M059J (cell line): ENCODE data around the gene C16orf87. TPM values are rescaled to one million over a fixed set of nuclear protein-coding genes. Genes with fewer than 3 reads are reported as not detected.
"Not testable (repeated sequence)": the region's sequence is repeated elsewhere in the genome, so short reads cannot be mapped to it uniquely, and the experiment has no call there.

Source experiments
- DNase-seq: peaks from one replicate; pipeline ENCODE4 v3.0.0-alpha.2; 2012; ENCODE audit warnings: low read depth
- total RNA-seq: library from RNA; depleted of rRNA; stranded (reverse); fragments of >200 nt; shearing (Covaris generic); gene quantifications from 2 replicates; pipeline ENCODE4 v1.2.3, GENCODE V29; 2014; rRNA removed

C16orf87 gene
- 19.7 and 21.6 TPM in 2 replicates for total RNA-seq

DNA sequence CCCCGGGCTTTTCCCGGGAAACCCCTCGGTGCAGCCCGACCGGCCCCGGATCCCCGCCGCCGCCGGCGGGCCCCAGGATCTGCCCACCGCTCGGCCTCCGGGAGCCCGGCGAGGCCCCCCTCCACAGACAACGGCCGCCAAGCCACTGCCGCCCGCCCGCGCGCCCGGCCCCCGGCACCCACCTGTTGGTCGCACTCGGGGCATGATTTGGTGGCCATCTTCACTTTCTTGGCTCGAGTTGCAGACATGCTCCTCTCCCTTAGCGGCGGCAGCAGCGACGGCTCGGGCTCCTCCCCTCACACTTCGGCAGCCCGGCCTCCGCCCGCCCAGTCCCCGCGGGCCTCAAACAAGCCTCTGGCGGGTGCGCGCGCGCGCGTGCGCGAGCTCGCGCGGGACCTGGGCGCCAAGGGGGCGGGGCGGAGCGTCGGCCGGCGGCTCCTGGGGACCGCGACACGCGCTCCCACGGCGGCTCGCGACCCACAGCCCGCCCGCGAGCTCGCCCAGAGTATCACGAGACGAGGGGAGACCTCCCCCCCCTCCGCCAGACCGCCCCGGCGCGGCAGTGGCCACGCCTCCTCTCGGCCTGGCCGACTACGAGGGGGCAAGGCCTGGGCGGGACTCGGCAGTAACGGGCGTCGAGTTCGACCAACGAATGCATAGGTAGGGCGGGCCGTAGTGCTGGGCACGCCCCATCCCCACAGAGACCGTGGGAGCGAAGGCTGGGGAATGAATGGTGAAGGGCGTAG lies at the start of gene C16orf87:
TSS of gene C16orf87 (minus strand) at position 279 of the 746 bp plus-strand sequence. CDS start at position 248, 31 bp downstream.
- peak; percentile 89 for DNase-seq

DNA sequence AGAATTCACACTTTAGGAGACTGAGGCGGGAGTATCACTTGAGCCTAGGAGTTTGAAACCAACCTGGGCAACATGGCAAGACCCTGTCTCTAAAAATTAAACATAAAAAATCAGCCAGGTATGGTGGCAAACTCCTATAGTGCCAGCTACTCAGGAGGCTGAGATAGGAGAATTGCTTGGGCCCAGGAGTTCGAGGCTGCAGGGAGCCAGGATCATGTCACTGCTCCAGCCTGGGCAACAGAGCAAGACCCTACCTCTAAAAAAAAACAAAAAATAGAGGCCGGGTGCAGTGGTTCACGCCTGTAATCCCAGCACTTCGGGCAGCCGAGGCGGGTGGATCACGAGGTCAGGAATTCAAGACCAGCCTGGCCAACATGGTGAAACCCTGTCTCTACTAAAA lies 44.3 kb upstream of the C16orf87 start:
- no peak for DNase-seq

GRCh38 chr16:46873201-46873600 lies 42.2 kb upstream of the C16orf87 start:
- no peak for DNase-seq

DNA sequence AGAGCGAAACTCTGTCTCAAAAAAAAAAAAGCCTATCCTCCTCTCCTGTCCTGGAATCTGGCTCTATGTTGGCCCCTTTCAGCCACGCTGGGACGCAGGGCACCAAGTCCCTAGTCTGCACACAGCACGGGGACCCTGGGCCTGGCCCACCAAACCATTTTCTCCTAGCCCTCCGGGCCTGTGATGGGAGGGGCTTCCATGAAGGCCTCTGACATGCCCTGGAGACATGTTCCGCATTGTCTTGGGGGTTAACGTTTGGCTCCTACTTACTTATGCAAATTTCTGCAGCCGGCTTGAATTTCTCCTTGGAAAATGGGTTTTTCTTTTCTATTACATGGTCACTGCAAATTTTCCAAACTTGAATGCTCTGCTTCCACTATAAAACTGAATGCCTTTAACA lies 40.6 kb upstream of the C16orf87 start:
- no peak for DNase-seq

- DNase-seq = not testable (repeated sequence)
Measured at GRCh38 chr16:46868891-46869290, 37.9 kb upstream of the C16orf87 start.

- not testable (repeated sequence) for DNase-seq
Measured at GRCh38 chr16:46867486-46867885, 36.5 kb upstream of the C16orf87 start.

GRCh38 chr16:46866286-46866685 lies 35.3 kb upstream of the C16orf87 start:
- no peak for DNase-seq

GRCh38 chr16:46862555-46863447 lies 31.8 kb upstream of the C16orf87 start:
- peak; percentile 61 for DNase-seq

DNA sequence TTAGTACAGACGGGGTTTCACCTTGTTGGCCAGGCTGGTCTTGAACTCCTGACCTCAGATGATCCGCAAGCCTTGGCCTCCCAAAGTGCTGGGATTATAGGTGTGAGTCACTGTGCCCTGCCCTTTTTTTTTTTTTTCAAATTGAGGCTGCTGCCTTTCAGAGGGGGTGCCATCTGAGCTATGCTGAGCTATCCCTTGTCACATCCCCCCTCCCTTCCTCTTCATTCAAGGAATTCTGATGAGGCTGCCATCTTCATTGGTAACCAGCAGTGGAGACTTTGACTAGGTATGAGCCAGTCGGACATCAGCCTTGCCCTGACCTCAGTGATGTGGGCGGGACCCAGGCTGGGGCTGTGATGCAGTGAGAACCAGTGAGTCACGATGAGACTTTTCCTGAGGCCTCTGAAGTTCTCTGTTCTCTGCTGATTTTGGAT lies 28.8 kb upstream of the C16orf87 start:
- DNase-seq = peak; percentile 97

- DNase-seq = no peak
Measured at GRCh38 chr16:46858151-46858550, 27.2 kb upstream of the C16orf87 start.

DNA sequence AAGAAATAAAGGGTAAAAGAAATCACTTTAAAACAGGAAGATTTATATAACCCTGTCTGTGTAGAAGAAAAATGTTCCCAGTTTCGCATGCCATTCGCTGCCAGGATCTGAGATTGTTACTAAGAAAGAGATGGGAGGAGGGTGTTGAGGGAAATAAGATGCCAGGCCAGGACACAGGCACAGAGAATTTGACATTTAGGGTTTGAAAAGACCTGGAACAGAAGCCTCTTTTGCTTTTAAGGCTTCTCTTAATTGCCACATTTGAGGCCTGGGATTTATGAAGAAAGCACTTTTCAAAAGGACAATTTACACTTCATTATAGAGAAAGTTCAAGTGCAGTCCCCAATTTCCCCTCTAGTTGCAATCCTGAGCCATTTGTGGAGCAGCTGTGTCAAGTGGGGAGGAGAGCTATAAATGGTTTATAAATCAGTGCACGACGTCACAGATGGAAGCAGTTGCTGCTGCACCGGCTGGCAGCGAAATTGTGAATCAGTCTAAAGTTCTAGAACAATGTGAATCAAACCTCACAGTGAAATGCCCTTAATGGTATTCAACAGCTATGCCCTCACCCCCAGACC lies 26.5 kb upstream of the C16orf87 start:
- DNase-seq = peak; percentile 65

- no peak for DNase-seq
Measured at GRCh38 chr16:46855389-46855788, 24.4 kb upstream of the C16orf87 start.

- no peak for DNase-seq
Measured at GRCh38 chr16:46854846-46855245, 23.9 kb upstream of the C16orf87 start.

- DNase-seq = peak; percentile 63
Measured at GRCh38 chr16:46853713-46854443, 22.9 kb upstream of the C16orf87 start.

DNA sequence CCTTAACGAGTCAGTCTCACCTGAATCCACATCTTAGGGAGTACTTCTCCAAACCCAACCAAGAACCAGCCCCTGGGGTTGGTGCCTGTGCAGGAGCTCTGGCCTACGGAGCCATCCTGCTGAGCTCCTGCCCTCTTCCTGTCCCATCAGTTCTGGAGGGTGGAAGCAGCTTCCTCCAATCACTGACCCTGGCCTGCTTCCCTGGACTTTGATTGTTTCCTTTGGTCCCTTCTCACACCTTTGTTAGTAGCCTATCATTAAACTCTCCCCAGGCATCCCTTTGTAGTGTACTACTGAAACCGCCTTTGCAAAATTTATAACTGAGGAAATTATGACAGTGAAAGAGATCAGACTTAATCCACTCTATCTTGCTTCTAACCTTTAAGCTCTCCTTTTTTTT lies 21.1 kb upstream of the C16orf87 start:
- no peak for DNase-seq

DNA sequence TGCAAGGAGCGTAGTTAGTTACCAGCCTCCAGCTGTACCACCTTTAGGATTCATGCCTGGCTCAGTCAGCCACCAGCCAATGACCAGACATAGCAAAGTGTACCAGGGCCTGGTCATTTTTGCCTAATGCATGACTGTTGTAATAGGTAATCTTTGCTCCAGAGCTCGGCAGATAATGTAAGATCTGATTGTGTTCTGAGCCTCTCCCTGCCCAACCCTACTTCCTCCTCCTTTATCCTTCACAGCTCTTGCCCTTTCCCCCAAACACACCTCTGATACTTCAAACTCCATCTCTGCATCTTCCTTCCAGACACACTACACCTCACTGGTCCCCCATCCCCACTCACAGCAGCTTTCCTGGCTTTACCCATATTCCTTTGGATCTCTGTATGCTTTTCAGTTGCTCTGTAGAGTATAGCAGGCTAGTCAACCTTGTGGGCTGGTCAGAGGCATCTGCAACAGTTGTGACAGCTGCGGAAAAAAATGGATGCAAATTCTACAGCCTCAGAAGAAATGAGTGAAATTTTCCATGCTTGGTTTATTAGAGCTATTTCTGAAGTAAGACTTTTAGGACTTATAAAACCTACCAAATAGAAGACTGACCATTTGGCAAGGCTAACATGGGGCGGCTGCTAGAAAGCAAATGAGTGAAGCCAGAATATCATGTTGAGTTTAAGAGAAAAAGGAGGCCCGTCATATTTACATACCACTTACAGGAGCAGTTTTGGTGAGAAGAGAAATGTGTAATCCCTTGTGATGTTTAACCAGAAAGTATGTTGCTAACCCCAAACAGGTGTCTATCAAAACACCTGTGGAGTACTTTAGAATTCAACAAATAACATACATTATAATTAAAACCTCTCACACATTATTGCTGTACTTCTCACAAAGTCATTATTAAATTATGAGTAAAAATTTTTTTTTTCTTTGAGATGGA lies 19.9 kb upstream of the C16orf87 start:
- no peak for DNase-seq

DNA sequence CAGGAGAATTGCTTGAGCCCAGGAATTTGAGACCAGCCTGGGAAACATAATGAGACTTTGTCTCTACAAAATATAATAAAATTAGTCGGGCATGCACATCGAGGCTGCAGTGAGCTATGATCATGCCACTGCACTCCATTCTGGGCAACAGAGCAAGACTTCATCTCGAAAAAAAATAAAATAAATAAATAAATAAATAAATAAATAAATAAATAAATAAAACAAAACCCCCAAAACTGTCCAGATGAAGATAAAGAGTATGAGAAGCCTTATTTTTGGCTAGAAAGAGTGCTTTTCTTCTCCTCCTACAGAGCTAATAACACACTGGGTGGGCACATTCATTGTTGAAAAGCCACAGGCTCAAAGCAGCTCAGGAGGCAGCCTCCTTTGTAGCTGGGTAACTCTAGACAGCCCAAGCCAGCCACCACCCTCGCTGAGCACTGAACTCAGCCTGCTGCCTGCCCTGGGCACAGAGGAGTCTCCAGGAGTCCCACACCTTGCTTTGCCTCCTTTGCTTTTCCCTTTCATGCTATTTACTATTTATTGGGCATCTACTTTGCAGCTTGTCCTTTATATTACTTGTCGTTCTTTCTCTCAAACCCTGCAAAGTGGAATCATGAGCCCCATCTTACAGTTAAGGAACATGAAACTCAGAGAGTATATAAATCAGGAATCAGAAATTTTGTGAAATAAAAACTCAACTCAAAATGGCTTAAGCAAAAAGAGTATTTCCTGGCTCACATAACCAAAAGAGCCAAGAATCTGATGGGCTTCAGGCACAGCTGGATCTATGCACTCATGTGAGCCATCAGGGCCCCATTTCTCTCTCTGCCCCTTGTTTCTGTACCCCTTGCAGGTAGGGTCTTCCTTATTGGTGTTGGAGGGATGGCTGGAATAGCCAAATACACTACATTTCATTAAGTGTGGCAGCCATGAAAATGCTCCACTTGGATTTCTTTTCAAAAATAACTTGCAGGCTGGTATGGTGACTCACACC lies 18.1 kb upstream of the C16orf87 start:
- DNase-seq = no peak

GRCh38 chr16:46845952-46846351 lies 15.0 kb upstream of the C16orf87 start:
- no peak for DNase-seq

GRCh38 chr16:46844771-46845170 lies 13.8 kb upstream of the C16orf87 start:
- peak; percentile 35 for DNase-seq
